NK-92 treated with Interleukin-12 subunit alpha and Interleukin-12 subunit beta, amount 100 ng/mL, for 24 hours (cell line): ENCODE results near the gene AP3D1.

Experiments
- DNase-seq: peaks from one replicate; lab custom pipeline; 2025; lab: John Stamatoyannopoulos, UW

The AP3D1 gene

GRCh38 chr19:2084993-2085720, 66.2 kb downstream of the AP3D1 start:
- DNase-seq = peak; percentile 93

GRCh38 chr19:2083174-2083854, 68.1 kb downstream of the AP3D1 start:
- DNase-seq = peak; percentile 72

- DNase-seq = peak; percentile 55
Observed at GRCh38 chr19:2081873-2082810, 69.2 kb downstream of the AP3D1 start.

- no peak for DNase-seq
Observed at GRCh38 chr19:2080336-2080988, 70.9 kb downstream of the AP3D1 start.

- no peak for DNase-seq
Observed at GRCh38 chr19:2079865-2080301, 71.5 kb downstream of the AP3D1 start.

GRCh38 chr19:2079076-2079864, 72.1 kb downstream of the AP3D1 start:
- DNase-seq = no peak

GRCh38 chr19:2077833-2078619, 73.3 kb downstream of the AP3D1 start:
- no peak for DNase-seq

- DNase-seq = no peak
Observed at GRCh38 chr19:2077398-2077797, 74.0 kb downstream of the AP3D1 start.

GRCh38 chr19:2076526-2076944, 74.8 kb downstream of the AP3D1 start:
- DNase-seq = no peak

GRCh38 chr19:2072757-2073551, 78.4 kb downstream of the AP3D1 start:
- DNase-seq = no peak

GRCh38 chr19:2070986-2071673, 80.2 kb downstream of the AP3D1 start:
- DNase-seq = no peak

GRCh38 chr19:2070436-2070827, 80.9 kb downstream of the AP3D1 start:
- DNase-seq = no peak

GRCh38 chr19:2064788-2065524, 86.4 kb downstream of the AP3D1 start:
- no peak for DNase-seq

GRCh38 chr19:2064395-2064787, 87.0 kb downstream of the AP3D1 start:
- no peak for DNase-seq

GRCh38 chr19:2063824-2064223, 87.5 kb downstream of the AP3D1 start:
- DNase-seq = no peak

GRCh38 chr19:2062770-2063169, 88.6 kb downstream of the AP3D1 start:
- DNase-seq = no peak

- no peak for DNase-seq
Observed at GRCh38 chr19:2062389-2062729, 89.0 kb downstream of the AP3D1 start.
